IPS-18a (cell line): ENCODE measurements around the gene DACH2.
A peak's percentile ranks its signal among the peaks of the same experiment; 100 is the strongest.

Experiments used
- H3K27ac ChIP-seq: one replicate; pipeline ENCODE4 v1.5.1; 2013; ENCODE audit warnings: low read length
- H3K27me3 ChIP-seq: one replicate; pipeline ENCODE4 v1.6.1; 2013; ENCODE audit warnings: mild to moderate bottlenecking, low read length; ENCODE audit not compliant: control insufficient read depth, insufficient read depth
- H3K36me3 ChIP-seq: one replicate; pipeline ENCODE4 v1.6.1; 2013; ENCODE audit warnings: low read depth, low read length; ENCODE audit not compliant: control insufficient read depth
- H3K4me1 ChIP-seq: one replicate; pipeline ENCODE4 v1.6.1; 2013; ENCODE audit warnings: low read depth, low read length; ENCODE audit not compliant: control insufficient read depth
- H3K4me3 ChIP-seq: one replicate; pipeline ENCODE4 v1.5.1; 2013; ENCODE audit warnings: low read length
- H3K9ac ChIP-seq: one replicate; pipeline ENCODE4 v1.6.1; 2013; ENCODE audit warnings: mild to moderate bottlenecking, low read length, moderate library complexity
- H3K9me3 ChIP-seq: one replicate; pipeline ENCODE4 v1.6.1; 2013; ENCODE audit warnings: low read depth, low read length; ENCODE audit not compliant: control insufficient read depth

The DACH2 gene

GRCh38 chrX:86148024-86148511, at the start of gene DACH2:
Gene DACH2, plus strand, starts transcription at chrX:86148451.
- Histone ChIP-seq H3K27me3 (peaks cover 39% of the 10 kb centered on the region), H3K4me3 (peak within 1 kb of the TSS; percentile 67), H3K4me1 (peaks cover 14% of the 10 kb centered on the region)

GRCh38 chrX:86102341-86102740, 45.9 kb upstream of the DACH2 start:
- no peaks in the 10 kb centered on the region for H3K36me3 ChIP-seq
- H3K4me1 ChIP-seq, result no peaks in the 10 kb centered on the region
- no peaks in the 10 kb centered on the region for H3K27me3 ChIP-seq
- no peak overlapping the region for H3K4me3 ChIP-seq
- no peak overlapping the region for H3K27ac ChIP-seq
- H3K9ac ChIP-seq, result no peak overlapping the region
- no peaks in the 10 kb centered on the region for H3K9me3 ChIP-seq

More at GRCh38 chrX:86148024-86148511, at the start of gene DACH2:
- no peaks in the 10 kb centered on the region for H3K36me3 ChIP-seq
- H3K9ac ChIP-seq, result peak within 1 kb of the TSS; percentile 0
- no peak within 1 kb of the TSS for H3K27ac ChIP-seq
- H3K9me3 ChIP-seq, result no peaks in the 10 kb centered on the region

GRCh38 chrX:86103061-86103460, 45.2 kb upstream of the DACH2 start:
- Histone ChIP-seq H3K4me3 (no peak overlapping the region), H3K27me3 (no peaks in the 10 kb centered on the region), H3K27ac (no peak overlapping the region), H3K4me1 (no peaks in the 10 kb centered on the region), H3K9ac (no peak overlapping the region), H3K9me3 (no peaks in the 10 kb centered on the region), H3K36me3 (no peaks in the 10 kb centered on the region)

- Histone ChIP-seq H3K4me1 (no peaks in the 10 kb centered on the region), H3K27ac (no peak overlapping the region), H3K9ac (no peak overlapping the region), H3K9me3 (no peaks in the 10 kb centered on the region), H3K36me3 (no peaks in the 10 kb centered on the region), H3K4me3 (no peak overlapping the region), H3K27me3 (no peaks in the 10 kb centered on the region)
These were observed 43.7 kb upstream of the DACH2 start for GRCh38 chrX:86104526-86104925.

GRCh38 chrX:86121916-86122315, 26.3 kb upstream of the DACH2 start:
- Histone ChIP-seq H3K9me3 (no peaks in the 10 kb centered on the region), H3K36me3 (no peaks in the 10 kb centered on the region), H3K4me3 (no peak overlapping the region), H3K27me3 (no peaks in the 10 kb centered on the region), H3K9ac (no peak overlapping the region), H3K27ac (no peak overlapping the region), H3K4me1 (no peaks in the 10 kb centered on the region)

GRCh38 chrX:86133761-86134160, 14.5 kb upstream of the DACH2 start:
- Histone ChIP-seq H3K4me3 (no peak overlapping the region), H3K9me3 (no peaks in the 10 kb centered on the region), H3K4me1 (no peaks in the 10 kb centered on the region), H3K9ac (no peak overlapping the region), H3K27me3 (no peaks in the 10 kb centered on the region), H3K36me3 (no peaks in the 10 kb centered on the region), H3K27ac (no peak overlapping the region)

GRCh38 chrX:86137071-86137470, 11.2 kb upstream of the DACH2 start:
- H3K4me3 ChIP-seq, result no peak overlapping the region
- H3K9me3 ChIP-seq, result no peaks in the 10 kb centered on the region
- no peaks in the 10 kb centered on the region for H3K36me3 ChIP-seq
- no peaks in the 10 kb centered on the region for H3K27me3 ChIP-seq
- H3K27ac ChIP-seq, result no peak overlapping the region
- H3K4me1 ChIP-seq, result no peaks in the 10 kb centered on the region
- H3K9ac ChIP-seq, result no peak overlapping the region

GRCh38 chrX:86141786-86142185, 6.5 kb upstream of the DACH2 start:
- no peaks in the 10 kb centered on the region for H3K9me3 ChIP-seq
- no peaks in the 10 kb centered on the region for H3K36me3 ChIP-seq
- no peak overlapping the region for H3K27ac ChIP-seq
- peaks cover 16% of the 10 kb centered on the region for H3K4me1 ChIP-seq
- no peak overlapping the region for H3K4me3 ChIP-seq
- no peak overlapping the region for H3K9ac ChIP-seq
- no peaks in the 10 kb centered on the region for H3K27me3 ChIP-seq

- peaks cover 38% of the 10 kb centered on the region for H3K27me3 ChIP-seq
- H3K4me3 ChIP-seq, result no peak overlapping the region
- peaks cover 16% of the 10 kb centered on the region for H3K4me1 ChIP-seq
- no peaks in the 10 kb centered on the region for H3K36me3 ChIP-seq
- no peak overlapping the region for H3K27ac ChIP-seq
- H3K9ac ChIP-seq, result no peak overlapping the region
- no peaks in the 10 kb centered on the region for H3K9me3 ChIP-seq
These were observed 2.1 kb upstream of the DACH2 start for GRCh38 chrX:86146102-86146501.

GRCh38 chrX:86148594-86148993, 343 bp downstream of the DACH2 start:
- Histone ChIP-seq H3K27me3 (peaks cover 39% of the 10 kb centered on the region), H3K4me1 (peaks cover 9% of the 10 kb centered on the region), H3K4me3 (peak overlapping the region; percentile 67), H3K27ac (no peak overlapping the region), H3K9me3 (no peaks in the 10 kb centered on the region), H3K9ac (peak overlapping the region; percentile 0), H3K36me3 (no peaks in the 10 kb centered on the region)

- no peak overlapping the region for H3K27ac ChIP-seq
- peaks cover 39% of the 10 kb centered on the region for H3K27me3 ChIP-seq
- H3K4me3 ChIP-seq, result peak overlapping the region; percentile 67
- no peaks in the 10 kb centered on the region for H3K9me3 ChIP-seq
- H3K4me1 ChIP-seq, result peaks cover 4% of the 10 kb centered on the region
- no peaks in the 10 kb centered on the region for H3K36me3 ChIP-seq
- peak overlapping the region; percentile 0 for H3K9ac ChIP-seq
These were observed 868 bp downstream of the DACH2 start for GRCh38 chrX:86149119-86149518.

- no peak overlapping the region for H3K27ac ChIP-seq
- H3K36me3 ChIP-seq, result no peaks in the 10 kb centered on the region
- no peak overlapping the region for H3K9ac ChIP-seq
- peaks cover 16% of the 10 kb centered on the region for H3K27me3 ChIP-seq
- H3K9me3 ChIP-seq, result no peaks in the 10 kb centered on the region
- no peaks in the 10 kb centered on the region for H3K4me1 ChIP-seq
- no peak overlapping the region for H3K4me3 ChIP-seq
These were observed 6.3 kb downstream of the DACH2 start for GRCh38 chrX:86154553-86154952.
